ENCODE measurements around the gene RERE.

Gene RERE

DNA sequence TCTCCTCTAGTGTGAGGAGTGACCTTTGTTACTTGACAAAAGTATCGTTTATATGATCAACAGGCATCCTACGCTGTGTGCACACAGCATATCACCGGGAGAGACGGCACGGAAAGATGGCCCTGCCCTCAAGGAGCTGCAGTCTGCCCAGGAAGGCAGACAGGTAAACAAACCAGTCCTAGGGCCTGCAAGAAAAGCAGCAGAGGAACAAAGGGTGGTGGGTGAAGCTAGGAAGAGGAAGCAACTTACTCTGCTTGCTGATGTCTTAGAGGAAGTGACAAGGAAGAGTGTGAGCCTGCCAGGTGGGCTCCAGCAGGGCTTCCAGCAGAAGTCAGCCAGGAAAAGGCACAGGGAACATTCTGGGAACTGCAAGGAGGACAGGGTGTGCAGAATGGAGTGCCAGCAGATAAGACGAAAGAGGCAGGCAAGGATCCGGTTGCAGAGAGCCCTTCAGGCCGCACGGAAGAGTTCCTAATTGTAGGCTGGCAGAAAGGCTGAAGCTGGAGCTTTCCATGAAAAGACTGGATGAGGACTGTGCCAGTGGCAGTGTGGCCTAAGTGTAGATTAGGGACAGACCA is 392.8 kb downstream of the RERE start:
- no peak for TF ChIP-seq LEF1 (IDR thresholded peaks at IDR 0.05; ENCODE audit: borderline replicate concordance)
- TF ChIP-seq SP1 (IDR thresholded peaks at IDR 0.05): no peak
- no peak for TF ChIP-seq HDGF (IDR thresholded peaks at IDR 0.05; ENCODE audit: borderline replicate concordance)
- no peak for TF ChIP-seq FOXK2 (IDR thresholded peaks at IDR 0.05)
- TF ChIP-seq ZNF384 (IDR thresholded peaks at IDR 0.05): no peak
- TF ChIP-seq, protein P1, sequence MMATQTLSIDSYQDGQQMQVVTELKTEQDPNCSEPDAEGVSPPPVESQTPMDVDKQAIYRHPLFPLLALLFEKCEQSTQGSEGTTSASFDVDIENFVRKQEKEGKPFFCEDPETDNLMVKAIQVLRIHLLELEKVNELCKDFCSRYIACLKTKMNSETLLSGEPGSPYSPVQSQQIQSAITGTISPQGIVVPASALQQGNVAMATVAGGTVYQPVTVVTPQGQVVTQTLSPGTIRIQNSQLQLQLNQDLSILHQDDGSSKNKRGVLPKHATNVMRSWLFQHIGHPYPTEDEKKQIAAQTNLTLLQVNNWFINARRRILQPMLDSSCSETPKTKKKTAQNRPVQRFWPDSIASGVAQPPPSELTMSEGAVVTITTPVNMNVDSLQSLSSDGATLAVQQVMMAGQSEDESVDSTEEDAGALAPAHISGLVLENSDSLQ (IDR thresholded peaks at IDR 0.05): no peak
- TF ChIP-seq L3MBTL2 (conservative IDR thresholded peaks at IDR 0.05): no peak
- TF ChIP-seq TARDBP (IDR thresholded peaks at IDR 0.05): no peak
- no peak for TF ChIP-seq CTBP1 (IDR thresholded peaks at IDR 0.05; ENCODE audit: borderline replicate concordance)
- no peak for TF ChIP-seq ELF4 (IDR thresholded peaks at IDR 0.05)
- no peak for TF ChIP-seq NFRKB (IDR thresholded peaks at IDR 0.05)
- no peak for TF ChIP-seq SUZ12 (IDR thresholded peaks at IDR 0.05)
- TF ChIP-seq FOXM1 (IDR thresholded peaks at IDR 0.05; ENCODE audit: borderline replicate concordance): no peak
- no peak for TF ChIP-seq ARNT (IDR thresholded peaks at IDR 0.05)
- TF ChIP-seq BHLHE40 (IDR thresholded peaks at IDR 0.05; ENCODE audit: borderline replicate concordance): no peak
- no peak for TF ChIP-seq FOXA1 (IDR thresholded peaks at IDR 0.05)
- peak; percentile 16 for DNase-seq (ENCODE audit: extremely low spot score)
- ChIA-PET CTCF (interaction anchor here (1.6 kb wide), 1 partner anchor 15 kb away, joined by 6 read pairs; no protein-coding TSS in a partner anchor), POLR2A (interaction anchor here (1.5 kb wide), 1 partner anchor 15 kb away, joined by 5 read pairs; no protein-coding TSS in a partner anchor)

GRCh38 chr1:8423692-8424538 is 393.5 kb downstream of the RERE start:
- ChIA-PET POLR2A (interaction anchor here (1.5 kb wide), 1 partner anchor 16 kb away, joined by 5 read pairs; no protein-coding TSS in a partner anchor), CTCF (interaction anchor here (1.6 to 2.7 kb wide), 2 partner anchors 15 kb away, joined by 6 to 8 read pairs; no protein-coding TSS in a partner anchor)
- no peak for TF ChIP-seq ZNF384 (IDR thresholded peaks at IDR 0.05)
- TF ChIP-seq, protein P1 (IDR thresholded peaks at IDR 0.05): peak; percentile 95
- DNase-seq (ENCODE audit: extremely low spot score): peak; percentile 67

- peak; percentile 29 for DNase-seq (ENCODE audit: extremely low spot score)
- ChIA-PET POLR2A (no interaction called here), CTCF (interaction anchor here (0.8 to 2.7 kb wide), 3 partner anchors 14 to 718 kb away, joined by 3 to 8 read pairs (median 3); no protein-coding TSS in a partner anchor)
- TF ChIP-seq ELF4 (IDR thresholded peaks at IDR 0.05) (no peak), FOXK2 (IDR thresholded peaks at IDR 0.05) (no peak), CTBP1 (IDR thresholded peaks at IDR 0.05; ENCODE audit: borderline replicate concordance) (no peak), LEF1 (IDR thresholded peaks at IDR 0.05; ENCODE audit: borderline replicate concordance) (no peak), NFRKB (IDR thresholded peaks at IDR 0.05) (no peak), SUZ12 (IDR thresholded peaks at IDR 0.05) (no peak), ZNF384 (IDR thresholded peaks at IDR 0.05) (no peak), FOXA1 (IDR thresholded peaks at IDR 0.05) (no peak), BHLHE40 (IDR thresholded peaks at IDR 0.05; ENCODE audit: borderline replicate concordance) (no peak), SP1 (IDR thresholded peaks at IDR 0.05) (no peak), HDGF (IDR thresholded peaks at IDR 0.05; ENCODE audit: borderline replicate concordance) (no peak), TARDBP (IDR thresholded peaks at IDR 0.05) (no peak), L3MBTL2 (conservative IDR thresholded peaks at IDR 0.05) (no peak)
Measured at GRCh38 chr1:8423269-8423691, 394.2 kb downstream of the RERE start.

- DNase-seq (ENCODE audit: extremely low spot score): no peak
- ChIA-PET CTCF (interaction anchor here (0.8 to 2.7 kb wide), 3 partner anchors 14 to 718 kb away, joined by 3 to 8 read pairs (median 3); no protein-coding TSS in a partner anchor), POLR2A (interaction anchor here (1.0 kb wide), 1 partner anchor 11 kb away, joined by 4 read pairs; no protein-coding TSS in a partner anchor)
- TF ChIP-seq TARDBP (IDR thresholded peaks at IDR 0.05) (no peak), FOXM1 (IDR thresholded peaks at IDR 0.05; ENCODE audit: borderline replicate concordance) (no peak)
Measured at GRCh38 chr1:8422510-8423268, 394.8 kb downstream of the RERE start.

DNA sequence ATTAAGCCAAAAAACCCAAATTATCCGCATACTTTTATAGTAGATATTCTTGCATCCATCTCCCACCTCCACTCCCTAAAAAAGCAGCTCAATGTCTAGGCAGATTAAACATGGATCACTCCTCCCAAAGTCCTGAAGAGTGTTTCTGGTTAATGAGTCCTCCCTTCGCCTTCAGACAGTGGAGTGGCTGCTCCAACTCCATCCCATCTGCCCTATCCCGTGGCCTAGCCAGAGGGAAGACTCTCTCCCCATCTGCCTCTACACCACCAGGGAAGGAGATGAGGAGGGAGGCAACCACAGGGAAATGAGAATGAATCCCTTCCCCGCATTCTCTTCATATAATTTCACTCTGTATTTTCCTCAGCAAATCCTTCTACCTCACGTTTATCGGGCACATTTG is 395.7 kb downstream of the RERE start:
- TF ChIP-seq FOXM1 (IDR thresholded peaks at IDR 0.05; ENCODE audit: borderline replicate concordance): no peak
- no peak for TF ChIP-seq L3MBTL2 (conservative IDR thresholded peaks at IDR 0.05)
- no peak for TF ChIP-seq SUZ12 (IDR thresholded peaks at IDR 0.05)
- no peak for TF ChIP-seq ELF4 (IDR thresholded peaks at IDR 0.05)
- TF ChIP-seq, protein P1 (IDR thresholded peaks at IDR 0.05): no peak
- TF ChIP-seq SP1 (IDR thresholded peaks at IDR 0.05): no peak
- TF ChIP-seq CTBP1 (IDR thresholded peaks at IDR 0.05; ENCODE audit: borderline replicate concordance): no peak
- TF ChIP-seq HDGF (IDR thresholded peaks at IDR 0.05; ENCODE audit: borderline replicate concordance): no peak
- TF ChIP-seq NFRKB (IDR thresholded peaks at IDR 0.05): no peak
- TF ChIP-seq TARDBP (IDR thresholded peaks at IDR 0.05): no peak
- no peak for TF ChIP-seq ZNF384 (IDR thresholded peaks at IDR 0.05)
- TF ChIP-seq ARNT (IDR thresholded peaks at IDR 0.05): no peak
- no peak for TF ChIP-seq BHLHE40 (IDR thresholded peaks at IDR 0.05; ENCODE audit: borderline replicate concordance)
- TF ChIP-seq FOXK2 (IDR thresholded peaks at IDR 0.05): no peak
- TF ChIP-seq FOXA1 (IDR thresholded peaks at IDR 0.05): no peak
- TF ChIP-seq LEF1 (IDR thresholded peaks at IDR 0.05; ENCODE audit: borderline replicate concordance): no peak
- CTCF ChIA-PET: interaction anchor here (0.6 to 2.7 kb wide), 2 partner anchors 13 to 61 kb away, joined by 3 to 8 read pairs; no protein-coding TSS in a partner anchor
- no peak for DNase-seq (ENCODE audit: extremely low spot score)
- POLR2A ChIA-PET: no interaction called here
